HepG2 (cell line): ENCODE measurements around the gene SLC38A3. TPM values are rescaled to one million over a fixed set of nuclear protein-coding genes. Genes with fewer than 3 reads are reported as not detected.
A peak's percentile ranks its signal among the peaks of the same experiment; 100 is the strongest.

ENCODE experiments used
- ATAC-seq: fragments of 200-7000 bp; cut with Tn5 transposase; 3 replicates; pipeline ENCODE4 v1.9.1; 2020; ENCODE audit warnings: mild to moderate bottlenecking, moderate library complexity
- BruUV-seq: library from RNA; stranded (reverse); fragments of 400-500 nt; replicated peaks from 2 replicates; lab custom pipeline; 2021; lab: Mats Ljungman, UMichigan
- CTCF ChIA-PET: fragments of 300-600 bp; formaldehyde crosslinking; extraction: SDS; loops from one replicate; lab custom pipeline; 2021; ENCODE audit warnings: low total read pairs, inconsistent platforms, low intra/inter-chr PET ratio; lab: Yijun Ruan, JAX
- POLR2A ChIA-PET: fragments of 350-600 bp; sonication (Branson Sonifier 250); formaldehyde crosslinking; loops from one replicate; lab custom pipeline; 2020; ENCODE audit warnings: antibody characterized with exemption, inconsistent platforms; lab: Yijun Ruan, JAX
- DNase-seq: peaks from one replicate; pipeline ENCODE4 v3.0.0-alpha.2; 2015; ENCODE audit warnings: low spot score
- FAIRE-seq: peaks from 3 replicates; lab custom pipeline; 2011; peaks lifted over from hg19 to GRCh38; lab: Jason Lieb, UNC
- H2AFZ ChIP-seq: one replicate; pipeline ENCODE4 v1.6.1; 2011; ENCODE audit warnings: low read length, inconsistent platforms
- H3K27ac ChIP-seq: fragments of 300-600 bp; 3 replicates; pipeline ENCODE4 v1.8.0; 2011; ENCODE audit warnings: mixed run types, mild to moderate bottlenecking, mixed read lengths, low read length, inconsistent platforms; ENCODE audit not compliant: insufficient read depth; ENCODE audit errors: extremely low read length
- H3K27me3 ChIP-seq, 2 experiments: fragments of 200-600 bp in 1 of 2; 2 replicates in 1 of 2; 3 replicates in 1 of 2; pipeline versions ENCODE4 v1.6.0 to v1.8.0; 2011; ENCODE audit warnings: low read length in 2 of 2, mild to moderate bottlenecking in 2 of 2, moderate library complexity in 2 of 2, inconsistent platforms in 1 of 2; ENCODE audit not compliant: insufficient read depth in 2 of 2, control insufficient read depth in 1 of 2
- H3K36me3 ChIP-seq, 2 experiments: fragments of 200-600 bp in 1 of 2; replicated peaks in 1 of 2; 2 replicates in 1 of 2; 3 replicates in 1 of 2; pipeline versions ENCODE4 v1.5.1 to v1.8.0; 2011; ENCODE audit warnings: low read length in 2 of 2, inconsistent platforms in 1 of 2; ENCODE audit not compliant: insufficient read depth in 2 of 2, control insufficient read depth in 1 of 2
- H3K4me1 ChIP-seq: 2 replicates; pipeline ENCODE4 v1.5.1; 2012; ENCODE audit warnings: low read length, inconsistent platforms; ENCODE audit not compliant: insufficient read depth
- H3K4me2 ChIP-seq: 2 replicates; pipeline ENCODE4 v1.6.0; 2011; ENCODE audit warnings: low read depth, low read length, inconsistent platforms
- H3K4me3 ChIP-seq, 3 experiments: fragments of 200-600 bp in 1 of 3; sonication (generic), shearing (Covaris generic) in 1 of 3; replicated peaks in 1 of 3; 2 replicates each; pipeline ENCODE4 v1.5.1; 2011 to 2016; ENCODE audit warnings: low read length in 3 of 3, inconsistent platforms in 2 of 3, low read depth in 2 of 3, mild to moderate bottlenecking in 2 of 3, control low read depth in 1 of 3, mixed read lengths in 1 of 3; ENCODE audit not compliant: insufficient read depth in 1 of 3
- H3K79me2 ChIP-seq: one replicate; pipeline ENCODE4 v1.6.1; 2011; ENCODE audit warnings: low read length, inconsistent platforms; ENCODE audit not compliant: insufficient read depth
- H3K9ac ChIP-seq: 2 replicates; pipeline ENCODE4 v1.6.0; 2011; ENCODE audit warnings: mild to moderate bottlenecking, low read depth, low read length, inconsistent platforms; ENCODE audit not compliant: insufficient read depth
- H3K9me3 ChIP-seq: 2 replicates; pipeline ENCODE4 v1.5.1; 2012; ENCODE audit warnings: mild to moderate bottlenecking, low read length
- H4K20me1 ChIP-seq: 2 replicates; pipeline ENCODE4 v1.6.0; 2011; ENCODE audit warnings: inconsistent platforms, mild to moderate bottlenecking, low read length, moderate library complexity; ENCODE audit not compliant: insufficient read depth
- HNRNPL ChIP-seq: fragments of 200-400 bp; formaldehyde crosslinking; IDR thresholded peaks from 2 replicates; pipeline ENCODE4 v1.6.1; 2017; ENCODE audit warnings: mild to moderate bottlenecking, low read depth, low read length
- RXRA ChIP-seq: sonication (generic); formaldehyde crosslinking; IDR thresholded peaks from 2 replicates; pipeline ENCODE4 v1.5.1; 2020; ENCODE audit warnings: missing genetic modification reagents
- SRSF1 ChIP-seq: fragments of 200-400 bp; formaldehyde crosslinking; optimal IDR thresholded peaks from 2 replicates; pipeline ENCODE3; 2017; ENCODE audit warnings: mild to moderate bottlenecking, low read depth, low read length, moderate library complexity
- TOPORS ChIP-seq: sonication (generic); formaldehyde crosslinking; IDR thresholded peaks from 2 replicates; pipeline ENCODE4 v1.8.0; 2023; ENCODE audit warnings: mild to moderate bottlenecking, missing genetic modification reagents
- ZNF567 ChIP-seq: sonication (generic); formaldehyde crosslinking; IDR thresholded peaks from 2 replicates; pipeline ENCODE4 v1.8.1; 2023; ENCODE audit warnings: mild to moderate bottlenecking, missing genetic modification reagents, borderline replicate concordance
- ZNF605 ChIP-seq: sonication (generic); formaldehyde crosslinking; IDR thresholded peaks from 2 replicates; pipeline ENCODE4 v1.8.0; 2022; ENCODE audit warnings: mild to moderate bottlenecking, missing genetic modification reagents
- ZNF607 ChIP-seq: sonication (generic); formaldehyde crosslinking; IDR thresholded peaks from 2 replicates; pipeline ENCODE4 v1.5.1; 2020; ENCODE audit warnings: missing genetic modification reagents, mild to moderate bottlenecking, borderline replicate concordance
- ZNF629 ChIP-seq: sonication (generic); formaldehyde crosslinking; conservative IDR thresholded peaks from 2 replicates; pipeline ENCODE4 v1.5.0; 2020; ENCODE audit warnings: missing genetic modification reagents
- ZNF652 ChIP-seq: IDR thresholded peaks from 2 replicates; pipeline ENCODE4 v1.6.1; 2016; ENCODE audit warnings: low read depth, borderline replicate concordance
- ZNF776 ChIP-seq: sonication (generic); formaldehyde crosslinking; IDR thresholded peaks from 2 replicates; pipeline ENCODE4 v1.4.0; 2020; ENCODE audit warnings: mild to moderate bottlenecking, missing genetic modification reagents
- WGBS: methylation state at CpG from one replicate; pipeline ENCODE4 v1.1.6; 2017; ENCODE audit warnings: low lambda C conversion rate; 5-methylcytosine and 5-hydroxymethylcytosine counted together
- in situ Hi-C: cut with HindIII; loops from 2 replicates; pipeline ENCODE4 v1.10.0; 2017; ENCODE audit warnings: low pct_unique_long_range_greater_than_20kb; ENCODE audit not compliant: extremely low pct_ligation_motif_present
- intact Hi-C: fragments of 100-400 bp; cut with micrococcal nuclease; formaldehyde crosslinking; loops from one replicate; pipeline ENCODE4 v1.10.0; 2022; ENCODE audit not compliant: unreplicated experiment
- polyA plus RNA-seq, 8 experiments: library from polyadenylated mRNA; depleted of rRNA in 3 of 8; stranded (reverse) in 7 of 8; unstranded in 1 of 8; fragments of >200 nt; fragmentation: Illumina TruSeq in 4 of 8; extraction: Trizol in 4 of 8; gene quantifications; 2 replicates each; pipeline versions ENCODE4 v1.2.1 to v1.2.3, GENCODE V29; 2011 to 2016; ENCODE audit warnings: low read depth in 4 of 8, missing spikeins in 1 of 8, mixed read lengths in 1 of 8; ENCODE audit not compliant: insufficient read depth in 1 of 8
- total RNA-seq, 5 experiments: library from RNA; depleted of rRNA; stranded (reverse); fragments of >200 nt; fragmentation: Illumina TruSeq; extraction: Trizol; gene quantifications; 2 replicates each; pipeline ENCODE4 v1.2.3, GENCODE V29; 2016; ENCODE audit warnings: low read depth in 1 of 5
- TF ChIP-seq, protein P1 (sequence below): sonication (generic); formaldehyde crosslinking; IDR thresholded peaks from 2 replicates; pipeline ENCODE4 v1.4.0; 2020; ENCODE audit warnings: mild to moderate bottlenecking, missing genetic modification reagents
- TF ChIP-seq, protein P2 (sequence below): sonication (generic); formaldehyde crosslinking; IDR thresholded peaks from one replicate; pipeline ENCODE4 v1.5.1; 2020; ENCODE audit warnings: mild to moderate bottlenecking, missing genetic modification reagents; ENCODE audit errors: not compliant biosample characterization

SLC38A3 gene
- total and polyA plus RNA-seq, 2 of the 13 experiments (the other 11 are each of a cell fraction or from before 2014, with no cell fraction given), result 29.8 to 164 TPM

GRCh38 chr3:50172626-50173220 is 32.3 kb upstream of the SLC38A3 start:
- Histone ChIP-seq H3K9ac (peak overlapping the region; percentile 42; the same call in 1 of the 2 replicates), H3K36me3 (peaks cover 15 to 27% of the 10 kb centered on the region in 2 experiments; a peak in 4 of 5 replicates), H4K20me1 (no peaks in the 10 kb centered on the region), H3K27me3 (no peaks in the 10 kb centered on the region), H2AFZ (no peak overlapping the region), H3K9me3 (no peaks in the 10 kb centered on the region), H3K79me2 (no peaks in the 10 kb centered on the region), H3K27ac (peak overlapping the region; percentile 71), H3K4me2 (peak overlapping the region; percentile 44; the same call in 1 of the 2 replicates), H3K4me1 (peaks cover 58% of the 10 kb centered on the region), H3K4me3 (no peak overlapping the region)
- BruUV-seq, result no TSS peak
- POLR2A ChIA-PET, result interaction anchor here (0.7 to 3.5 kb wide), 8 partner anchors 9 to 63 kb away, joined by 3 to 23 read pairs (median 4); partner anchors contain the start of gene GNAI2
- no peak for DNase-seq
- in situ Hi-C loops, result no loop called here
- CTCF ChIA-PET, result no interaction called here
- intact Hi-C loops, result loop anchor here (5.0 kb wide), 1 partner anchor 50 kb away; no protein-coding TSS in a partner anchor
- WGBS, result 93% methylated on average over 5 of the region's 8 CpGs
- no peak for FAIRE-seq
- no peak for ATAC-seq
- TF ChIP-seq ZNF776 (CRISPR knock-in tag) (no peak), ZNF629 (CRISPR knock-in tag) (no peak), ZNF605 (CRISPR knock-in tag) (no peak), TOPORS (CRISPR knock-in tag) (no peak), ZNF607 (CRISPR knock-in tag) (no peak), RXRA (CRISPR knock-in tag) (0 out of 2 replicates have a peak, but pooled peaks have one; percentile 12), SRSF1 (no peak), HNRNPL (peak; percentile 58; the same call in 1 of the 2 replicates), ZNF567 (CRISPR knock-in tag) (no peak), ZNF652 (CRISPR knock-in tag) (peak; percentile 48; the same call in 1 of the 2 replicates)
- TF ChIP-seq, protein P1, sequence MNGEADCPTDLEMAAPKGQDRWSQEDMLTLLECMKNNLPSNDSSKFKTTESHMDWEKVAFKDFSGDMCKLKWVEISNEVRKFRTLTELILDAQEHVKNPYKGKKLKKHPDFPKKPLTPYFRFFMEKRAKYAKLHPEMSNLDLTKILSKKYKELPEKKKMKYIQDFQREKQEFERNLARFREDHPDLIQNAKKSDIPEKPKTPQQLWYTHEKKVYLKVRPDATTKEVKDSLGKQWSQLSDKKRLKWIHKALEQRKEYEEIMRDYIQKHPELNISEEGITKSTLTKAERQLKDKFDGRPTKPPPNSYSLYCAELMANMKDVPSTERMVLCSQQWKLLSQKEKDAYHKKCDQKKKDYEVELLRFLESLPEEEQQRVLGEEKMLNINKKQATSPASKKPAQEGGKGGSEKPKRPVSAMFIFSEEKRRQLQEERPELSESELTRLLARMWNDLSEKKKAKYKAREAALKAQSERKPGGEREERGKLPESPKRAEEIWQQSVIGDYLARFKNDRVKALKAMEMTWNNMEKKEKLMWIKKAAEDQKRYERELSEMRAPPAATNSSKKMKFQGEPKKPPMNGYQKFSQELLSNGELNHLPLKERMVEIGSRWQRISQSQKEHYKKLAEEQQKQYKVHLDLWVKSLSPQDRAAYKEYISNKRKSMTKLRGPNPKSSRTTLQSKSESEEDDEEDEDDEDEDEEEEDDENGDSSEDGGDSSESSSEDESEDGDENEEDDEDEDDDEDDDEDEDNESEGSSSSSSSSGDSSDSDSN (CRISPR knock-in tag), result no peak
- TF ChIP-seq, protein P2, sequence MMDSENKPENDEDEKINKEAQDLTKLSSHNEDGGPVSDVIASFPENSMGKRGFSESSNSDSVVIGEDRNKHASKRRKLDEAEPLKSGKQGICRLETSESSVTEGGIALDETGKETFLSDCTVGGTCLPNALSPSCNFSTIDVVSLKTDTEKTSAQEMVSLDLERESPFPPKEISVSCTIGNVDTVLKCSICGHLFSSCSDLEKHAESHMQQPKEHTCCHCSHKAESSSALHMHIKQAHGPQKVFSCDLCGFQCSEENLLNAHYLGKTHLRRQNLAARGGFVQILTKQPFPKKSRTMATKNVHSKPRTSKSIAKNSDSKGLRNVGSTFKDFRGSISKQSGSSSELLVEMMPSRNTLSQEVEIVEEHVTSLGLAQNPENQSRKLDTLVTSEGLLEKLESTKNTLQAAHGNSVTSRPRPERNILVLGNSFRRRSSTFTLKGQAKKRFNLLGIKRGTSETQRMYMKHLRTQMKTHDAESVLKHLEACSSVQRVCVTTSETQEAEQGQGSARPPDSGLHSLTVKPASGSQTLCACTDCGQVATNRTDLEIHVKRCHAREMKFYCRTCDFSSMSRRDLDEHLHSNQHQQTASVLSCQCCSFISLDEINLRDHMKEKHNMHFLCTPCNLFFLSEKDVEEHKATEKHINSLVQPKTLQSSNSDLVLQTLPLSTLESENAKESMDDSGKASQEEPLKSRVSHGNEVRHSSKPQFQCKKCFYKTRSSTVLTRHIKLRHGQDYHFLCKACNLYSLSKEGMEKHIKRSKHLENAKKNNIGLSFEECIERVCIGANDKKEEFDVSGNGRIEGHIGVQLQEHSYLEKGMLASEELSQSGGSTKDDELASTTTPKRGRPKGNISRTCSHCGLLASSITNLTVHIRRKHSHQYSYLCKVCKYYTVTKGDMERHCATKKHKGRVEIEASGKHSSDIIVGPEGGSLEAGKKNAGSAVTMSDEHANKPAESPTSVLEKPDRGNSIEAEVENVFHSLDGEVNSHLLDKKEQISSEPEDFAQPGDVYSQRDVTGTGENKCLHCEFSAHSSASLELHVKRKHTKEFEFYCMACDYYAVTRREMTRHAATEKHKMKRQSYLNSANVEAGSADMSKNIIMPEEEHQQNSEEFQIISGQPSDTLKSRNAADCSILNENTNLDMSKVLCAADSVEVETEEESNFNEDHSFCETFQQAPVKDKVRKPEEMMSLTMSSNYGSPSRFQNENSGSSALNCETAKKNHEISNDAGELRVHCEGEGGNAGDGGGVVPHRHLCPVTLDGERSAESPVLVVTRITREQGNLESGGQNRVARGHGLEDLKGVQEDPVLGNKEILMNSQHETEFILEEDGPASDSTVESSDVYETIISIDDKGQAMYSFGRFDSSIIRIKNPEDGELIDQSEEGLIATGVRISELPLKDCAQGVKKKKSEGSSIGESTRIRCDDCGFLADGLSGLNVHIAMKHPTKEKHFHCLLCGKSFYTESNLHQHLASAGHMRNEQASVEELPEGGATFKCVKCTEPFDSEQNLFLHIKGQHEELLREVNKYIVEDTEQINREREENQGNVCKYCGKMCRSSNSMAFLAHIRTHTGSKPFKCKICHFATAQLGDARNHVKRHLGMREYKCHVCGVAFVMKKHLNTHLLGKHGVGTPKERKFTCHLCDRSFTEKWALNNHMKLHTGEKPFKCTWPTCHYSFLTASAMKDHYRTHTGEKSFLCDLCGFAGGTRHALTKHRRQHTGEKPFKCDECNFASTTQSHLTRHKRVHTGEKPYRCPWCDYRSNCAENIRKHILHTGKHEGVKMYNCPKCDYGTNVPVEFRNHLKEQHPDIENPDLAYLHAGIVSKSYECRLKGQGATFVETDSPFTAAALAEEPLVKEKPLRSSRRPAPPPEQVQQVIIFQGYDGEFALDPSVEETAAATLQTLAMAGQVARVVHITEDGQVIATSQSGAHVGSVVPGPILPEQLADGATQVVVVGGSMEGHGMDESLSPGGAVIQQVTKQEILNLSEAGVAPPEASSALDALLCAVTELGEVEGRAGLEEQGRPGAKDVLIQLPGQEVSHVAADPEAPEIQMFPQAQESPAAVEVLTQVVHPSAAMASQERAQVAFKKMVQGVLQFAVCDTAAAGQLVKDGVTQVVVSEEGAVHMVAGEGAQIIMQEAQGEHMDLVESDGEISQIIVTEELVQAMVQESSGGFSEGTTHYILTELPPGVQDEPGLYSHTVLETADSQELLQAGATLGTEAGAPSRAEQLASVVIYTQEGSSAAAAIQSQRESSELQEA (CRISPR knock-in tag), result no peak
